Umbilical cord (tissue), 2 donors: Measurements from ENCODE around the gene PLEKHD1. TPM values are rescaled to one million over a fixed set of nuclear protein-coding genes. Genes with fewer than 3 reads are reported as not detected.

ENCODE experiments used
- DNase-seq: peaks from one replicate; pipeline ENCODE4 v3.0.0-alpha.2; 2015; ENCODE audit warnings: low spot score
- total RNA-seq: library from RNA; depleted of rRNA; stranded (reverse); fragments of >200 nt; gene quantifications from one replicate; pipeline ENCODE4 v1.2.3, GENCODE V29; 2014; ENCODE audit warnings: low replicate concordance; ENCODE audit not compliant: insufficient read depth

PLEKHD1 gene
- total RNA-seq, 1 donor from 2014 or later = 3.1 TPM

DNA sequence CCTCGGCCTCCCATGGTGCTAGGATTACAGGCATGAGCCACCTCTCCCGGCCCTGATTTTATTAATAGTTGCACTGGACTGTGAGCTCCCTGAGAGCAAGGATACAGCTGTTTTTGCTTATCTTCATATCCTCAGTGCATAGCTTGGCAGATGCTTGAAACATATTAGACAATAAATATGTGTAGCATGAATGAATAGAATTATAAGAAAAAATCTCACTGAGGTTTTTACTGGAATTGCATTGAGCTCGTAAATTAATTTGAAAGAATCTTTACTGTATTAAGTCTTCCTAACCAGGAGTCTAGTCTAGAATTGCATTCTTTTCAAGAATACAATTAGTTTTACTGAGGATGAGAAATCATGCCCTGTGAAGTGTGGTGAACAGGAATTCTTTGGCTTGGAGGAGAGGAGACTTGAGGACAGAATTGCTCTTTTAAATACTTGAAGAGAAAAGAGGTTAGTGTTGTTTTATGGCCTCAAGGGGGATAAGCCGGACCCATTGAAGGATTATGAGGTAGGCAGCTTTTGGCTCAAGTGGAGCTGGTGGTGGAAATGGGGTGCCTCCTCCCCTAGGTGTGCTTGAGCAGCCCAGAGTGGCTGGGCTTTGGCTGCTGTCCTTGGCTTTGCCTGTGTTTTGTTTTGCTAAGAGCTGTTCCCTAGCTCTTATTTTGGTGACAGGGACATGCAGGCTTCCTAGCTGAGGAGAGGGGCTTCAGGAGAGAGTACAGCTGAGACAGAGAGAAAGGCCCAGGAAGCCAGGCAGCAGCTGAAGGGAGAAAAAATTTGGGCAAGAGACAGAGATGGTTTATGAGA lies 34.0 kb downstream of the PLEKHD1 start:
- DNase-seq = peak; percentile 10

DNA sequence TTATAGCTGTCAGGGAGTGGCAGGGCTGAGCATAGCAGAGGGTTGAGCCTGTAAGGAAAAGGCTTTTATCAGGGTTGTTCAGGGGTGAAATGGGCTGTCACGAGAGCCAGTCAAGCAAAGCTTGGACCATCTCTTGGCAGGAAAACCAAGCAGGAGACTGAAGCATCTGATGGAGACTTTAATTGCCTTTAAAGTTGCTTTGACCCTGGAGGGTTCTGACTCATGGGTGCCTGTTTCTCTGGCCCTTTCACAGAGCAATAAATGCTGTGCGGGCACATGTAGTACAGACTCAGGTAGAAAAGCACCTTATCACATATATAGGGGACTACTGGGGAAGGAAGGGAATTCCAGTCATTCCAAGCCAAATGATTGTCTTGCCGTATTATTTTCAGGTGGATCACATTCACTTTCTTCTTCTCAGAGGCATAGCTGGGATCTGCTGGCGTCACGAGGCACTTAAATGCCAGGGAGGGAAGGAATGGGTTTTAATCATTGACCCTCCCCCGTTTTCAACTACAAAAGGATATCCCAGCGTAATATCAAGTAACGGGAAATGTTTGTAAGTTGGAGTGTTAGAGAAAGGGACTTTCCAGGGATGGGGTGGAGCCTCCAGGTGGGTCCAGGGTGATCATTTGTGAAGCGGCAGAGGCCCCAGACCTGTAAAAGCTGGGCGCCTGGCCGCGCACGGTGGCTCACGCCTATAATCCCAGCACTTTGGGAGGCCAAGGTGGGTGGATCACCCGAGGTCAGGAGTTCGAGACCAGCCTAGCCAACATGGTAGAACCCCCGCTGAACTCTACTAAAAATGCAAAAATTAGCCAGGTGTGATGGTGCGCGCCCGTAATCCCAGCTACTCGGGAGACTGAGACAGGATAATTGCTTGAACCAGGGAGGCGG lies 34.9 kb downstream of the PLEKHD1 start:
- peak; percentile 34 for DNase-seq

DNA sequence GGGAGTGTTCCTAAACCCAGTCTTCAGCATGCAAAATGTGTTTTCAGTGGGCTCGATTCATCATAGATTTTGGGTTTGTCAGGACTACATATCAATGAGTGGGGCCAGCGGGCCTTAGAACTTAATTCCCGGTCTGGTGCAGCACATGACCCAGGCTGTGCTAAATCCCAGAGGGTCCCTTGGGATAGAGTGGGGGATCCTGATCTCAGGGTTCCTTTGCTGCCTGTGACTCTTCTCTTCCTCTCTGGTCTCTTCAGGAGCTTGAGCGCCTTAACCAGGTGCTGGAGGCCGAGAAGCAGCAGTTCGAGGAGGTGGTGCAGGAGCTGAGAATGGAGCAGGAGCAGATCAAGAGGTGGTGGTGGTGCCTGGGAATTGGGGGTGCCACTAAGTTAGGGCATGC lies 37.5 kb downstream of the PLEKHD1 start:
- DNase-seq = no peak

DNA sequence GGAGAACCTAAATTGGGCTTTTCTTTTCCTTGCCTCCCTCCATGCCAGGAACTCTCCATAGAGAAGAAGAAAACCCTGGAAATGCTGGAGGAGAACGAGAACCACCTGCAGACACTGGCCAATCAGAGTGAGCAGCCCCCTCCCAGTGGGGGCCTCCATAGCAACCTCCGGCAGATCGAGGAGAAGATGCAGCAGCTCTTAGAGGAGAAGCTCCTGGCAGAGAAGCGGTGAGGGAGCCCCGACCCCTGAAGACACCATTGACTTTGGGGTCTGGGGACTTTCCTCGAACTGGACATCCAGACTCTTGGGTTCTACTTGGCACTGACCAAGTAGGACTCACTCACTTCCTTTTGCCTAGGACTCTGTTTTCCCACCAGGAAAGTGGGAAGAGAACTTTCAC lies 41.4 kb downstream of the PLEKHD1 start:
- no peak for DNase-seq

DNA sequence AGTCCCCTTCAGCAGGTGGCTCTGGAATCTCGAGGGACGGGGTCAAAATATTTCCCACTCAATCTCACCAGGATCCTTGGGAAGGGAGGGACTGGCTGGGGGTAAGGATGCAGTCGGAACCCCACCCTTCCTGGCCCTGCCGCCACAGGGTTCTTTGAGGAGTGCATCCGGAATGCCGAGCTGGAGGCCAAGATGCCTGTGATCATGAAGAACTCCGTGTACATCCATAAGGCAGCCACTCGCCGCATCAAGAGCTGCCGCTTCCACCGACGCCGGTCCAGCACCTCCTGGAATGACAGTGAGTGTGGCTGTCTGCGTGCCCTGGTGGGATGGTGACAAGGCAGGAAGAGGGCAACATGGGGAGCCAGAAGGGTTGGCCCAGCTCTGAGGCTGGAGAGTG lies 43.1 kb downstream of the PLEKHD1 start:
- DNase-seq = no peak

DNA sequence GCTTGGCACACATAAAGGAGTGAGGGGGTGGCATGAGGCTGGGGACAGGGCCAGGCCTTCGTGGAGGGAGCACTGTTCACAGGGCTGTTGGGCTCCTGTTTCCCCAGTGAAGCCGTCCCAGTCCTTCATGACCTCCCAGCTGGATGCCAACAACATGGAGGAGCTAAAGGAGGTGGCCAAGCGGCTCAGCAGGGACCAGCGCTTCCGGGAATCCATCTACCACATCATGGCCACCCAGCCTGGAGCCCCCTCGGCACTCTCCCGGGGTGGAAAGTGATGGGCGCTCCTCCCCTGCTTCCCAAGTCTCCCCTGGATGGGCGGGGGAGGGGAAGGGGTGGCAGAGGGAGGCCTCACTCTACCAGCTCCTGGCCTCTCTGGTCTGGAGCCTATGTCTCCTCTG lies 43.6 kb downstream of the PLEKHD1 start:
- DNase-seq = no peak

DNA sequence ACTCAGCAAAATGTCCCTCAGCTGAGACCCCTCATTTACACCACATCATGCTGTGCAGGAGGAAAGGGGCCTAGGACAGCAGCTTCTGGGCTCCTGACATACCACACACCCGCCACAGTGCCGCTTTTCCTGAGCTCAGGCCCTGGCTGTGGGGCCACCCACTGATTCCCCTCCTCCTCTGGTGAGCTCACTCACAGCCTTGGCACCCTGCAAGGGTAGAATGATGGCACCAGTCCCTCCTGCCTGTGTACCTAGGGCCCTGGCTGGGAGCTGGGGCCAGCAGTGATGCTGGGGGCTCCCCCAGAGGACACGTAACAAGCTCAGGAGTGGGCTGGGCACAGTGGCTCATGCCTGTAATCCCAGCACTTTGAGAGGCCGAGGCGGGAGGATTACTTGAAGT lies 44.4 kb downstream of the PLEKHD1 start:
- DNase-seq = no peak

DNA sequence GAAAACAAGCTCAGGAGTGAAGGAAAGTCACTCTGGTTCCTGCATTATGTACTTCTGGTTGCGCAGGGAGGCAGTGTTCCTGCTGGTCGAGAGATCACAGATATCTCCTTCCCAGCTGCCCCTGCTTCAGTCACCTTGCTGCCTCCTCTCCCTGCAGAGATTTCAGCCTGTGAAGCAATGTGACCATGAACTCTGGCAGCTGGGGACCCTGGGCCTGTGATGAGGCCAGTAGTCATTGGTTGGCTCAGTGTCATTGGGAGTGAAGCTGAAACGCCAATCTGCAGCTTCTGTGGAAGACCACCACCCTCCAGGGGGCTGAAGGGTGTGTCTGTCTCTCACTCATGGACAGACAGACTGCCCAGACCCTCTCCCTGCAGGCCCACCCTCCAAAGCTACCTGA lies 45.0 kb downstream of the PLEKHD1 start:
- no peak for DNase-seq

DNA sequence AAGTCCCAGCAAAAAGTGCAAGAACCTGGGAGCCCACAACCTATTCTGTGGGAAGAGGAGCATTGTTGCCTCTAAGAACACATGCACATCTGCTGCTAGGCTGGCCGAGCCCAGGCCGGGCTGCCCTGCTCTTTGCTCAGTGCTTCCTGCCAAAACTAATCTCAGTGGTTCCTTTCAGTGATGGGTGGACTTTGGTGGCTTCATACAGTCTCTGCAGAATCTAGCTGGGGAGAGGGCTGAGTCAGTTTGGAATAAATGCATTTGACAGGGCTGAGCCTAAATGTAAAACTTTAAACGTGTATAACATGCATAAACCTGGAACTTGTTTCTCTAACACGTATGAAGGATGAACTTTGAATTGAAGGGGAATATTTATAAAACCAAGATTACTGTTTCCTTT lies 45.6 kb downstream of the PLEKHD1 start:
- no peak for DNase-seq

DNA sequence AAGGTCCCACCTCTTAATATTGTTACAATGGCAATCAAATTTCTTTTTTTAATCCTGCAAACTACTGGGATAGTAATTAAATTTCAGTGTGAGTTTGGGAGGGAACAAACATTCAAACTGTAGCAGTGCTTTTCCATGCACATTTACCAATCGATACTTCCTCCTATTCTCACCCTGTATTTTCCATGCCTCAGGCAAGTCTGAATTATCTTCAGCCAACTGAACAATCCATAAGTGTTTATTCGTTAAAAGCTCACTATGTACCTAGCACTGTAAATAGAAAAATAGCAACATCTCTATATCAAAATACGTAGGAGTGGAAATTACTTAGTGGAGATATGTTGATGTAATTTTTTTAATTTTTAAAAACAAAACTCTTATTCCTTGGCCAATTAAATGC lies 46.6 kb downstream of the PLEKHD1 start:
- DNase-seq = no peak

DNA sequence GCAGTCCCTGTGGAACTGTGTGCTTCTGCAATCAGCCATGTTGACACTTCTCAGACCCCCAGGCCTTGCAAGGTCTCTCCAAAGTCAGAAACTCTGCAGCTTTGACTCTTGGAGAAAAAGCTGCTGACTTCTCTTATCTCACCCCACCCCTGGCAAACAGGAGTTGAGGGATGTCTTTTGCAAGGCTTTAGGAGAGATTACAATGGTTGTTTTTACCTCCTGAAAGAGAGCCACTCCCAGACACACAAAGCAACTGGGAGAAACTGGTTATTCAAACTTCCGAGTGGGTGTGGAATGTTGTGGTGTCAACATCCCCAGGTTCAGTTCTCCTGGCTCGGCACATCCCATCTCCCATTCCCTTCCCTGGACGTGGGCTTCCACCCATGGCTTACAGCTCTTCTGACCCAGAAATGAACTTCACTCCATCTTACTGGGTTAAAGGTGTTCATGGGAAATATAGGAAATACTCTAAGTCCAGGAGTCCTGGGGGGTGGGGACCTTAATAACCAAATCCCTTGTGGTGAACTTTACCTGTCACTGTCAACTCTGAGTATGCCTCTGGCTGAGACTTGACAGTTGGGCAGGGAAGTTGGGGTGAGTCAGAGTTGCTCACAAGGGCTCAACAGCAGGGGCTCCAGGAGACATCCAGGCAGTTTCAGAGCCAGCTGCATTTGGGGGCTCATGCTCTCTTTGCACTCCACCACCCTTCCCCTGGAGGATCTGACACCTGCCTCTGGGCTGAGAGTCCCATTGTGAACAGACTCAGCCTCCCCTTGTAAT lies 48.2 kb downstream of the PLEKHD1 start:
- DNase-seq = no peak

DNA sequence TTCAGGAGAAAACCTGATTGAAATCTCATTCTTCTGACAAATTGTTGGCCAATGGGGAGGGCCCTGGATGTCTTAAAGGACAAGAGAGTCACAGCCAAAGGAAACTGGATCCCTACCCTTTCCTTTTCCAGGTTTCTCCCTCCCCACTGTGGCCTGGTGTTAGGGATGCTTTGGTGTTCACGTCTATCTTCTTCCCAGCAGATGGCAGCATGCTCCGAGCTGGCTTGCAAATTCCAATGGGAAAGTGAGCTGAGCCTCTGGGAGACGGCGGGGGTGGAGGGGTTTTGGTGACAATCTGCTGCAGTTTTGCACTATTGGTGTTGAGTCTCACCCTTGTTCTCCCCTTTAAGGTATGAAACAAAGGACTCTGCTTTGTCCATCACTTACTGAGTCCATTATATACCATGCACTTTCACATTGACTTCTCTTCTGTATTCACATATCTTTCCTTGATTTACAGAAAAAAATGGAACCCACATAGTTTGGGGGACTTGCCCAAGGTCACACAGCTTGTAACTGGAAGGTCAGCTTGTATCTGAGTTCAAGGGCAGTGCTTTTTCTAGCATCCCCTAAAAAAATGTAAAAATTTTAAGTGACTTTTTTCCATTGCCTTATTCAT lies 50.8 kb downstream of the PLEKHD1 start:
- peak; percentile 57 for DNase-seq

DNA sequence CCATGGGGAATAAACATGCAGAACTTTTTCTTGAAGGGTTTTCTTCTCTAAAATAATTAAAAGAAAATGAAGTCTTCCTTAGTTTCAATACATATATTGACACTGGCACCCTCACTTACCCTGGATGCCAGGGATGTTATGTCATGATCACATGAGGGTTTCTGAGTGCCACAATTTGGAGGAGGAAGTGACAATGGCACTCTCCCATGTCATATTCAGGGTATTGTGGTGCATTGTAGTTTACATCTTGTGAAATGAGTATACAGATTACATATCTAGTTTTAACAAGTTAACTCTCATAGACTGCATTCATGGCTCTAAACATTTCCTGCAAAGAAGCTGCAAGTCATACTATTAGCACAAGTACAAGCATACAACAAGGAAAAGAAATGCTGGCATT lies 52.4 kb downstream of the PLEKHD1 start:
- no peak for DNase-seq

DNA sequence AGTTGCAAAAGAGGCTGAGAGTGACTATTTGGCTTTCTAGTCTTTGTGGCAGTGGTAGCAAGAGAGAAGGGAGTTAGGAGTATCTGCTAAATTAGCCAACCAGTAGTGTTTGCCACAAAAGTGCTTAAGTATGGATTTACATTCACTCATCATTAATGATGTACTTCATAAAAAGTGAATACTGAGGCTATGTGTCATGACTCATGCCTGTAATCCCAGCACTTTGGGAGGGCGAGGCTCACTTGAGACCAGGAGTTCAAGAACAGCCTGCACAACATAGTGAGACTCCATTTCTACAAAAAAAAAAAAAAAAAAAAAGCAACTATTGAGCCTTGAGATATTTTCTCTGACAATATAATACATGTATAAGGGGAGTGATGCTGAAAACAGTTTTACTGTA lies 53.4 kb downstream of the PLEKHD1 start:
- DNase-seq = no peak

DNA sequence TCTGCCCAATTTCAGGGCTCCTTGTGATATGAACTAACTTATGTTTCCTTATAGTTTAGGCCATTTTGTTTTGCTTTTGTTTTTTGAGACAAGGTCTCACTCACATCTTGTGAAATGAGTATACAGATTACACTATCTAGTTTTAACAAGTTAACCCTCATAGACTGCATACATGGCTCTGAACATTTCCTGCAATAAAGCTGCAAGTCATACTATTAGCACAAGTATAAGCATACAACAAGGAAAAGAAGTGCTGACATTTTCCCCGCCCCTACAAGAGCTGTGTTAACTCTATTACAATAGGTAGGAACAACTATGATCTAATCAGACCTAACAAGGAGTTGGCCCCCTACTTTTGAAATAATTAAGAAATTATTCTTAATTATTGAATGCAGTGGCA lies 54.2 kb downstream of the PLEKHD1 start:
- no peak for DNase-seq

DNA sequence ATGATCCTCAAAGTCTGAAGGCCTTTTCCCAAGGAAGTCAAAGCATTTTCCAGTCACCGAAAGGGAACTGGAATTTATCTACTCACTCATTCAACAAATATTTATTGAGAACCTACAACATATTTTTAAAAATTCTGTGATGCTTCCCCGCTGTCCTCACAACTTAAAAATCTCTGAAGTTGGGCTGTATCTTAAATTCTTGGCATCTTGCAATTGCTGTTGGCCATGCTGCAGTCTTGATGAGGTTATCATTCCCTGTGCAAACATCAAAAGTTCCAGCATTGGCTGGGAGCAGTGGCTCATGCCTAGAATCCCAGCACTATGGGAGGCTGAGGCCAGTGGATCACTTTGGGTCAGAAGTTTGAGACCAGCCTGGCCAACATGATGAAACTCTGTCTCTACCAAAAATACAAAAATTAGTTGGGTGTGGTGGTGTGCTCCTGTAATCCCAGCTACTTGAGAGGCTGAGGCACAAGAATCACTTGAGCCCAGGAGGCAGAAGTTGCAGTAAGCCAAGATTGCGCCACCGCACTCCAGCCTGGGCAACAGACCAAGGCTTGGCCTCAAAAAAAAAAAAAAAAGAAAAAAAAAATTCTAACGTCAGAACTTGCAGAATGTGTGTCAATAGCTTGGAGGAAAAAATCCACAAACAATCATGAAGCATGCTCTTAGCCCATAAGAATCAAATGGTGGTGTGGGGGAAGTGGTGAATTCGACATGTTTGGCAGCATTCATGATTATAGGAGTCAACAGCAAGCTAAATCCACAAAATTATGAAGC lies 55.3 kb downstream of the PLEKHD1 start:
- DNase-seq = peak; percentile 6

DNA sequence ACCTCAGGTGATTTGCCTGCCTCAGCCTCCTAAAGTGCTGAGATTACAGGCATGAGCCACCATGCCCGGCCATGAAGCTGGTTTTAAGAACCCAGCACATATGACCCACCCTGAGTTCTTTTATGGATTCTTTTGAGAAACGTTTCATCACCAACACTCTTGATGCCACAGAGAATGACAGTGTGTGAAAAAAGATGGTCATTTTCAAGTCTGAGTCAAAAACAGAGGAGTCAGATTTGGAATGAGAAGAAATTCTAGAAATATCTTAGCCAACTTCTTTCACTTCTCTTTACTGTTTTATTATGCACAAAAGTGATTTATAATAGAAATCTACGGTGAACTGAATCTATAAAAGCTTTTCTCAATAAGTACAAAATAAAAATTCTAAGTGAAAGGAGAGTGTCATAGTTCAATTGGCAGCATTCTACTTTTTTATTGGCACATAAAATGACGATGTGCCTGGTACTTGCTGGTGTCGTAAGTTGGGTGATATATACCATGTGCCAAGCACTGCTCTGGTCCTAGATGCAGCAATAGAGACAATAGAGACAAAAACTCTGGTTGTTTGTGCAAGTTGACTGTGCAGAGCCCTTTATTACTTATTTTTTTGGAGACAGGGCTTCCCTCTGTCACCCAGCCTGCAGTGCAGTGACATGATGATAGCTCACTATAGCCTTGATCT lies 56.3 kb downstream of the PLEKHD1 start:
- no peak for DNase-seq

DNA sequence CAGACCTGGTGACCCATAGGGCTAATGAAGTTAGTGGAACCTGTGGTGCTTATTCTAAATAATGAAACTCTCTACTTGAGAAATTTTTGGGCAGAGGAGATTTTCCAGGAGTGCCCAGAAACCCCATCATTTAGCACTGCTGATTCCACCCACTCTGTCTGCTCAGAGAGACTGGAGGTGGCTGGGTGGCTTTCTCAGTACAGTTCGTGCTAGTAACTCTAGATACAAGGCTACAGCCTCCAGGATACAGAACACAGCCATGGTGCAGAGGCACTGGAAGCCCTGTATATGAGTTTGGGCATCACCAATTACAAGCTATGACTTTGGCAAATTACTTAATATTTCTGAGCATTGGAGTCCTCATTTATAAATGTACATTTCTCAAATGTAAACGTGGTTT lies 57.8 kb downstream of the PLEKHD1 start:
- no peak for DNase-seq

DNA sequence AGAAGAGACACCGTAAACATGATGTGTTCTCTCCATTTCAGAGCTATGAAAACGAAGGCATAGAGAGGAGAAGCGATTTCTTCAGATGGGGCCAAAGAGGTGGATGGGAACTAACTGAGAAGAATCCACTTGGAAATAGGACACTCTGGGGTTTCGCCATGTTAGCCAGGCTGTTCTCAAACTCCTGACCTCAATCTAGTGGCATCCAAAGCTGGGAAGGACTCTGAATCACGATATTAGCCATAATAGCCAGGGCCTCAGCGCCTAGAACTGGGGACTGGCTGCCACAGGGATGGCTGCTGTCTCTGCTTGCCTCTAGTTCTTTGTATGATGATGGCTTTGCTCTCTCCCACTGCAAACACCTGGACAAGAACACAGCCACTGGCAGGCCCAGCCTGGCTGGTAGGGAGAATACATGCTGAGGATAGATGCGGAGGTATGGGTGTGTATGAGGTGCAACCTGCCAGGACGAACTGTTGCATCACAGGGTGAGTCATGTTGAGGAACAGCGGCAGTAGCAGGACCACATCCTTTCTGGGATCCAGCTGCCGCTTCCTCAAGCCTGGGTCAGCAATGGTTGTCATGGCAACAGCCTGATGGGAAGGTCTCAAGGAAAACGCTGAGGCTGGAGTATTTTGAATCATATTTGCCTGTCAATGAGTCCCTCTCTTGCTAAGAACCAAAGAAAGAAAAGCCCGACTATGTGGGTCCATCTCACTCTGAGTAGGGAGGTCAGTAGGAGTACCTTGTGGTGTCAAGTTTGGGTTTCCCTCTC lies 59.0 kb downstream of the PLEKHD1 start:
- peak; percentile 37 for DNase-seq
